T-helper 17 cell (primary cell): ENCODE measurements around the gene DOCK3. TPM values are rescaled to one million over a fixed set of nuclear protein-coding genes. Genes with fewer than 3 reads are reported as not detected.
A peak's percentile ranks its signal among the peaks of the same experiment; 100 is the strongest.
"Not testable (repeated sequence)": the region's sequence is repeated elsewhere in the genome, so short reads cannot be mapped to it uniquely, and the experiment has no call there.

Experiments
- ATAC-seq: fragments of 150-1000 bp; cut with Tn5 transposase; 2 replicates; pipeline ENCODE4 v1.10.0; 2021; ENCODE audit warnings: mild to moderate bottlenecking, moderate library complexity
- DNase-seq, 3 donors: peaks; one replicate each; pipeline versions ENCODE4 v3.0.0 to v3.0.0-alpha.2; 2020 to 2021
- H3K9me3 ChIP-seq: one replicate; pipeline ENCODE4 v1.7.0; 2013; ENCODE audit warnings: low read length, mild to moderate bottlenecking; ENCODE audit not compliant: control insufficient read depth, poor library complexity, severe bottlenecking
- H3K27ac Mint-ChIP-seq: one replicate; pipeline ENCODE4 v1.8.0; 2022; ENCODE audit warnings: mild to moderate bottlenecking, moderate library complexity, mixed read lengths
- H3K27me3 Mint-ChIP-seq: one replicate; pipeline ENCODE4 v1.8.0; 2022; ENCODE audit warnings: mixed read lengths
- H3K36me3 Mint-ChIP-seq: one replicate; pipeline ENCODE4 v1.8.0; 2022; ENCODE audit warnings: low read depth, mixed read lengths
- H3K4me1 Mint-ChIP-seq: one replicate; pipeline ENCODE4 v1.8.0; 2022; ENCODE audit warnings: mild to moderate bottlenecking, mixed read lengths
- H3K4me3 Mint-ChIP-seq: one replicate; pipeline ENCODE4 v1.8.0; 2022; ENCODE audit warnings: mild to moderate bottlenecking, moderate library complexity, mixed read lengths
- total RNA-seq, 4 donors: library from RNA in 2 of 4; stranded (reverse) in 2 of 4; gene quantifications; one replicate each; pipeline ENCODE4 v1.2.3 and lab custom pipeline; 2022 to 2026

DOCK3 gene
- total RNA-seq, 2 donors from 2014 or later = 1.9 to 3.2 TPM

DNA sequence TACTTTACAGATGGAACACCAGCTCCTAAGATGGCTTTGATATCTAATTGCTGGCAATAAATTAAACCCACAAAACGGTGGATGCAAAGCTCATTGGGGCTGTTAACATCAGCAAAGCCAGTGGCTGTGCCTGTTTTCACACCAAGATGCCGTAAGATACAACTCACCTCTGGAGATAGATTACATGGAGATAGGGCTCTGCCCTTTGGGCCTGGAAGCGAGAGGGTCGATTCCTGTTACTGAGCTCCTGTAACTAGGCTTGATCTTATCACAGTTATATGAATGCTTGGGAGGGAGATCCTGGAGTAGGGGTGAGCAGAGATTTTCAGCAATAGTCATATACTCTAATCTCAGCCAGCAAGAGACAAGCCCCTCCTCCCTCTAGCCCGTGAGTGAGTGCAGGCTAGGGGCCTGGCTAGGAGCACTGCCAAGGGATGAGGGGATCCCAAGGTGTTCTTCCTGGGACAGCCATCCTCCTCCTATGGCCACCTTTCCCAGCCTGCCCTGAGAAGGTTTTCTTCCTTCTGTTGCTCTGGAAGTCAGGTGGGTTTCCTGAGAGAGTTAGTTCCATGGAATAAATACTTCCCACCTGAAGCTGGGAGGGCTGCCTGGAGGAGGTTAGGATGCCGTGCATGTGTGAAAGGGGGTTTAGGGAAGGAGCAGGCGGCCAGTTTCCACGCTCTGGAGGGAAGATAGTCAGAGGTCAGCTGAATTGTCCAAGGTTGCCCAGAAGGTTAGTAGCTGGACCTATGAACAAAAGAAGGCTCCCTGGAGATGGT is 18.1 kb upstream of the DOCK3 start:
- ATAC-seq (no peak), DNase-seq (no peak)
- H3K36me3 Mint-ChIP-seq = no peaks in the 10 kb centered on the region
- H3K4me1 Mint-ChIP-seq = peaks cover 12% of the 10 kb centered on the region
- no peak overlapping the region for H3K27ac Mint-ChIP-seq
- no peaks in the 10 kb centered on the region for H3K9me3 ChIP-seq
- H3K4me3 Mint-ChIP-seq = no peak overlapping the region
- H3K27me3 Mint-ChIP-seq = no peaks in the 10 kb centered on the region

DNA sequence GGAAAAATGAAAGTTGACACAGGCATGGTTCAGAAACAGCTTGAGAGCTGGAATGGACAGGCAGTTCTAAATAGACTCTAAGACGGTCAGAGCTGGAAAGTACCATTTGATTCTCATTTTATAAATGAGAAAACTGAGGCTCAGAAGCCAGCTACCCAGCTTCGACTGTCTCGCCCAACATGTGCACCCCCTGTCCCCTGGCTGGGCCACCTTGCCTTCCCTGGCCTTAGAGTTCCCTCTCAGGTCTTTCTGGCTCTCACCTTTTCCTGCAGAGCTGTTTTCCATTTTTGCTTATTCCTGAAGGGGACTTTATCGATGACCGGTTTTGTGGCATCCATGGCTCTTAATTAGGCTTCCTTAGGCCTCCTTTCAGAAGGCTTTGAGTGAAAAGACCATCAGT is 17.3 kb upstream of the DOCK3 start:
- no peak overlapping the region for H3K27ac Mint-ChIP-seq
- ATAC-seq = no peak

DNA sequence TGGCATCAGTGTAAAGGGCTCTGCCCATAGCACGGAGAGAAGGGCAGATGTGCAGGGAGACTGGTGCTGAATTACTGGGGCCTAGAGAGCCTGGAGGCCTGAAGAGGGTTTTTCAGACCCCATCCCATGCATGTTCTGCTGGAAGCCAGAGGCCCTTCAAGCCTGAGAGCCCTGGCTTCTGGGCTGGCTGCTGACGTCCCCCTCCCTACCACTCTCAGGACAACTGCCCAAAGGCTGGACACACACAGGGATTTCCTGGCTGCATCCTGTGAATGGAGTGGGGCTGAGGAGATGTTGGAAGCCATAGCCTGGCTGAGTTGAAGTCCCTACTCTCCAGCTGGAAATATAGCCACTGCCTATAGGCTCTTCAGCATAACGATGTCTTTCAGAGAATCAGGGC is 16.9 kb upstream of the DOCK3 start:
- no peaks in the 10 kb centered on the region for H3K9me3 ChIP-seq
- H3K4me1 Mint-ChIP-seq = peaks cover 18% of the 10 kb centered on the region
- DNase-seq = no peak
- H3K27me3 Mint-ChIP-seq = no peaks in the 10 kb centered on the region
- ATAC-seq = no peak
- no peak overlapping the region for H3K27ac Mint-ChIP-seq
- no peaks in the 10 kb centered on the region for H3K36me3 Mint-ChIP-seq
- no peak overlapping the region for H3K4me3 Mint-ChIP-seq

More for the DNA sequence above, 17.3 kb upstream of the DOCK3 start:
- Mint-ChIP-seq H3K27me3 (no peaks in the 10 kb centered on the region), H3K4me3 (no peak overlapping the region), H3K36me3 (no peaks in the 10 kb centered on the region), H3K4me1 (peaks cover 16% of the 10 kb centered on the region)
- no peak for DNase-seq
- no peaks in the 10 kb centered on the region for H3K9me3 ChIP-seq

GRCh38 chr3:50658416-50658815 is 16.3 kb upstream of the DOCK3 start:
- Mint-ChIP-seq H3K36me3 (no peaks in the 10 kb centered on the region), H3K4me1 (peaks cover 16% of the 10 kb centered on the region), H3K4me3 (no peak overlapping the region), H3K27ac (no peak overlapping the region), H3K27me3 (no peaks in the 10 kb centered on the region)
- DNase-seq (no peak), ATAC-seq (no peak)
- H3K9me3 ChIP-seq = no peaks in the 10 kb centered on the region

DNA sequence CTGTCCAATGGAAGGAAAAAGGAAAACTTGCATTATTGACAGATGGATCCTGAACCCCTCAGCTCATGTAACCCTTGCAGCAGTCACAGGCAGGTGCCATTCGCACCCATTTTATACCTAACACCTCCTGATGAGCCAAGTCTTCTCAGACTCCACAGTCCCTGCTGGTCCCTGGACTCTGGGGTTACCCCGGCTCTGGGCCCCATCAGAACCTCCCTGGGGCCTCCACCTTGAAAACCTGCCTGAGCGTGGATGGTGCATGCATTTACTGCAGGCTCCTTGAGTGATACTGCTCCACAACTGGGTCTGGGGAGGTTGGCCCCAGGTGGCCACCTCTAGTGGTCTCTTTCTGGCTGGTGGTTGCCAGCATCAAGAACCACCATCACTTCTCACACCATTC is 15.9 kb upstream of the DOCK3 start:
- Mint-ChIP-seq H3K4me1 (peaks cover 16% of the 10 kb centered on the region), H3K4me3 (no peak overlapping the region), H3K27me3 (no peaks in the 10 kb centered on the region), H3K36me3 (no peaks in the 10 kb centered on the region), H3K27ac (no peak overlapping the region)
- DNase-seq = no peak
- ATAC-seq = no peak
- H3K9me3 ChIP-seq = no peaks in the 10 kb centered on the region

DNA sequence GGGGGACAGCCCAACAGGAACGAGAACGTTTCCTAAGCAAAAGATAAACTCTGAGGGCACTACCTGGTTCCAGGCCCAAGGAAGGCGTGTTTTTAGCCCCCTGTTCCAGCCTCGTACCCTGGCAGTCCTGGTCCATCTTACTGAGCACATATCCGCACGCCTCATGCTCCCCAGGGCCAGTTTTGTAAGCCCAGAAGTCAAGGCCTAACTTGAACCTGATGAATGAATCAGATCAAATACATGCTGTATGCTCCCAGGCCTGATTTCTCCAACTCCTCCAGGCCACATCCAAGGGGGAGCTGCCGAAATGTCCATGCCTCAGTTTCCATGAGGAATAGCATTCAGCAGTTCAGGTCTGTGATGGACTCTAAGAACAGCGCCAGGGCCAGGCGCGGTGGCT is 14.3 kb upstream of the DOCK3 start:
- peaks cover 2% of the 10 kb centered on the region for H3K36me3 Mint-ChIP-seq
- no peaks in the 10 kb centered on the region for H3K27me3 Mint-ChIP-seq
- DNase-seq (no peak), ATAC-seq (no peak)
- H3K27ac Mint-ChIP-seq = no peak overlapping the region
- peaks cover 16% of the 10 kb centered on the region for H3K4me1 Mint-ChIP-seq
- no peaks in the 10 kb centered on the region for H3K9me3 ChIP-seq
- no peak overlapping the region for H3K4me3 Mint-ChIP-seq

- H3K9me3 ChIP-seq = no peaks in the 10 kb centered on the region
- DNase-seq (no peak), ATAC-seq (no peak)
- Mint-ChIP-seq H3K27me3 (no peaks in the 10 kb centered on the region), H3K4me1 (peaks cover 20% of the 10 kb centered on the region), H3K36me3 (peaks cover 2% of the 10 kb centered on the region), H3K27ac (no peak overlapping the region), H3K4me3 (no peak overlapping the region)
Measured at GRCh38 chr3:50661321-50661837, 13.3 kb upstream of the DOCK3 start.

- no peak overlapping the region for H3K27ac Mint-ChIP-seq
- no peaks in the 10 kb centered on the region for H3K9me3 ChIP-seq
- no peak for DNase-seq
- peaks cover 20% of the 10 kb centered on the region for H3K4me1 Mint-ChIP-seq
- H3K36me3 Mint-ChIP-seq = peaks cover 2% of the 10 kb centered on the region
- no peaks in the 10 kb centered on the region for H3K27me3 Mint-ChIP-seq
- ATAC-seq = no peak
- no peak overlapping the region for H3K4me3 Mint-ChIP-seq
Measured at GRCh38 chr3:50662408-50662807, 12.3 kb upstream of the DOCK3 start.

DNA sequence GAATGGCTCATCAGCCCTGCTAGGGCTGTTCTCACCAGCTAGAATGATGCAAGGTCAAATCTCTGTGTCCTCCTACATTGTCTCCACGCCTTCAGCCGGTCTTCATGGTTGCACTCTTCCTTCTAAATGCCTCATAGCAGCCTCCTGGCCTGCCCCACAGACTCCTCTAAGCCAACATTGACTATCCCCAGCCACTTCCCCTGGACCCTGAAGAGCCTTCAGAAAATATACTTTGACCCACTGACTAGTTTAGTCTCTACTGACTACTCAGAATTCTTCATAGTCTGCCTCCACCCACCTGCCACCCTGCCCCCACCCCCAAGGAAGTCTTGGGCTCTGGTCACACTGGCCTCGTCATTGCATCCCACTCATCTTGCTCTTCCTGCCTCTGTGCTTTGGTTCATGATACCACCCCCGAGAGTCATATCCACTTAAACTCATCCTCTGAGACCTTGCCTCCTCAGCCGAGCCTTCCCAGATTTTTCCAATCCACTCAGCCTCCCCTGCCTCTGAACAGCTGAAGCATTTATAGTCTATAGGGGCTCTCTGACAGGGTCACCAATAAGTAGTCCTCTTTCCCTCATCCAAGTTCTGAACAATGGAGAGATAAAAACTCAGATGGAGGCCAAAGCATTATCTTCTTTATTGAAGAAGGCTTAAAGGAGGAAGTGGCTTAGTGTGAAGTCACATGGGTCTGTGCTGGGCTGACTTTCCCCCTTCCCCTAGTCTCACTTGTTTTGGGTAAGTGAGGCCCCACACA is 9.5 kb upstream of the DOCK3 start:
- no peak overlapping the region for H3K27ac Mint-ChIP-seq
- no peaks in the 10 kb centered on the region for H3K9me3 ChIP-seq
- peaks cover 19% of the 10 kb centered on the region for H3K4me1 Mint-ChIP-seq
- peaks cover 2% of the 10 kb centered on the region for H3K36me3 Mint-ChIP-seq
- ATAC-seq (no peak), DNase-seq (no peak)
- peak overlapping the region; percentile 31 for H3K4me3 Mint-ChIP-seq
- no peaks in the 10 kb centered on the region for H3K27me3 Mint-ChIP-seq

DNA sequence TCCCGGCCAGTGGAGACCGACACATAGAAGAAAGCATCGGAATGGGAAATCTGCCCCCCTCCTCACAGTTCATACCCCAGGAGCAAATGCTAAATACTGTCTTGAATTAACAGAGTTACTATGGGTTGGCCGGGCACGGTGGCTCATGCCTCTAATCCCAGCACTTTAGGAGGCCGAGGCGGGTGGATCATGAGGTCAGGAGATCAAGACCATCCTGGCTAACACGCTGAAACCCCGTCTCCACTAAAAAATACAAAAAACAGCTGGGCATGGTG is 8.9 kb upstream of the DOCK3 start:
- H3K36me3 Mint-ChIP-seq, ATAC-seq, H3K4me3 Mint-ChIP-seq, H3K9me3 ChIP-seq, H3K27ac Mint-ChIP-seq, DNase-seq, H3K27me3 Mint-ChIP-seq: not testable (repeated sequence)
- peaks cover 19% of the 10 kb centered on the region for H3K4me1 Mint-ChIP-seq

DNA sequence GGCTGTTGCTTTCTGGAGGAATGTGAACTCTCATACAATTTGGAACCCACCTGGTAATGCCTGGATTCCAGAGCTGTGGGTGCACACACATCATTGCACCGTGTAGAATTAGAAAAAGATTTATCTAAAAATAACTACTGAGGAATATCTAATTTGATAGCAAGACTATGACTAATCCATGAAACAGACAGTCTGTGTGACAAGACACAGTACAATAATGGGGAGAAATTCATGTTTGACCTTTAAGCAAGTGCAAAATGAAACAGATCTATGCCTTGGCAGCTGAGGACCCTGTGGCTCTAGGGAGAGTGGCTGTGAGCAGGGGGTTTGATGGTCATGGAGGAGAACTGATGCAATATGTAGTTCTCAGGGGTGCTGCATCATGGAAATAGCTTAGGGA is 7.9 kb upstream of the DOCK3 start:
- no peaks in the 10 kb centered on the region for H3K9me3 ChIP-seq
- no peak overlapping the region for H3K27ac Mint-ChIP-seq
- H3K36me3 Mint-ChIP-seq = peaks cover 2% of the 10 kb centered on the region
- DNase-seq (no peak), ATAC-seq (no peak)
- H3K4me3 Mint-ChIP-seq = no peak overlapping the region
- peaks cover 16% of the 10 kb centered on the region for H3K4me1 Mint-ChIP-seq
- H3K27me3 Mint-ChIP-seq = no peaks in the 10 kb centered on the region

DNA sequence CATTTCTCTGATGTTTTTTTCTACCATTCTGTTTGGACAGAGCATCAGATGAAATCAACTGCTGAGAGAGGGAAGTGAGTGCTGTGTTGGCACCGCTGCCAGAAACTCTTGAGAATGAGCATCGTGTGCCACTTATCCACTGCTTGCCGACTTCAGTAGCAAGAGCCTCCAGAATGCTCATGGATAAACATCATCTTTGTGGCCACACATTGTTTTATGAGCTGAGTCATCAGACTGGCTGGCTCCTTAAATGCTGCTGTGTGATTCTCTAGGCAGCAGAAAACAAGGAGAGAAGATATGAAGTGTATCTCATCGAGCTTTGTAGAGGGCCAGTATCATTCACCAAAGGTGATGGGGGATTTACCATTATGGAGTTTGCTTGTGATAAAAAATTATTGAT is 3.4 kb upstream of the DOCK3 start:
- peaks cover 11% of the 10 kb centered on the region for H3K4me1 Mint-ChIP-seq
- peaks cover 3% of the 10 kb centered on the region for H3K36me3 Mint-ChIP-seq
- DNase-seq = no peak
- no peak overlapping the region for H3K4me3 Mint-ChIP-seq
- ATAC-seq = no peak
- peaks cover 13% of the 10 kb centered on the region for H3K27me3 Mint-ChIP-seq
- H3K27ac Mint-ChIP-seq = no peak overlapping the region
- H3K9me3 ChIP-seq = no peaks in the 10 kb centered on the region

GRCh38 chr3:50672656-50673055 is 2.1 kb upstream of the DOCK3 start:
- Mint-ChIP-seq H3K27me3 (peaks cover 13% of the 10 kb centered on the region), H3K4me1 (peaks cover 11% of the 10 kb centered on the region), H3K27ac (peak overlapping the region; percentile 67), H3K36me3 (peaks cover 3% of the 10 kb centered on the region), H3K4me3 (no peak overlapping the region)
- no peak for DNase-seq
- ATAC-seq = no peak
- no peaks in the 10 kb centered on the region for H3K9me3 ChIP-seq

DNA sequence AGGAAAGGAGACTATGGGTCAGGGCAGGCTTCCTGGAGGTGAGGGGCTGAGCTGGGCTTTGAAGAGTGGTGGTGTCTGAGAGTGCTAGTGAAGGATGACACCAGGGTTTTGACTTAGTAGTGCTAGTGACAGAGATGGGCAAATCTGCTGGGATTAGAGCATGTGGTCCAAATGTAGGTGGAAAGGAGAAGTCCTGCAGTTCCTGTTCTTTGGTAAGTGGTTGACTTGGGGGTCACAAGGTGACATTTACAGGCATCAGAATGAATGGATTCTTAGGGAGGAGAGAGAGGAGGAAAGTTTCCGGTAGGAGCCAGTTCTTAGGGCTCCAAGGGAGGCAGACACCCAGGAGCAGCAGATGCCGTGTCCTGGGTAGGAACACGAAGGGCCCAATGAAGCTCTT is 796 bp upstream of the DOCK3 start:
- H3K4me3 Mint-ChIP-seq = peak overlapping the region; percentile 92
- no peak for ATAC-seq

More for the DNA sequence above, 796 bp upstream of the DOCK3 start:
- peaks cover 19% of the 10 kb centered on the region for H3K27me3 Mint-ChIP-seq
- H3K36me3 Mint-ChIP-seq = peaks cover 3% of the 10 kb centered on the region
- no peak for DNase-seq
- H3K4me1 Mint-ChIP-seq = peaks cover 9% of the 10 kb centered on the region
- H3K27ac Mint-ChIP-seq = no peak overlapping the region
- no peaks in the 10 kb centered on the region for H3K9me3 ChIP-seq
